GM23338 (cell line): ENCODE data around the gene PHAF1. TPM values are rescaled to one million over a fixed set of nuclear protein-coding genes. Genes with fewer than 3 reads are reported as not detected.

Source experiments
- ATAC-seq: fragments of 200-7000 bp; cut with Tn5 transposase; 3 replicates; pipeline ENCODE4 v1.9.1; 2020
- DNase-seq: peaks from one replicate; pipeline ENCODE4 v3.0.0-alpha.2; 2015; ENCODE audit warnings: low spot score
- H2AFZ ChIP-seq: fragments of 200-600 bp; sonication (generic); 2 replicates; pipeline ENCODE4 v1.8.0; 2016; ENCODE audit warnings: antibody characterized with exemption, mild to moderate bottlenecking, moderate library complexity
- H3F3A ChIP-seq: fragments of 200-600 bp; sonication (generic); replicated peaks from 2 replicates; pipeline ENCODE4 v1.8.0; 2017; ENCODE audit warnings: antibody characterized with exemption, mixed run types, low read depth
- H3K27ac ChIP-seq: fragments of 200-600 bp; sonication (generic); 2 replicates; pipeline ENCODE4 v1.6.1; 2016; ENCODE audit warnings: low read depth
- H3K27me3 ChIP-seq: fragments of 200-600 bp; sonication (generic); 2 replicates; pipeline ENCODE4 v1.8.0; 2016; ENCODE audit warnings: mild to moderate bottlenecking, mixed run types, moderate library complexity; ENCODE audit not compliant: insufficient read depth
- H3K36me3 ChIP-seq: fragments of 200-600 bp; sonication (generic); 2 replicates; pipeline ENCODE4 v1.8.0; 2016; ENCODE audit warnings: mild to moderate bottlenecking; ENCODE audit not compliant: insufficient read depth
- H3K4me1 ChIP-seq: fragments of 200-600 bp; sonication (generic); 2 replicates; pipeline ENCODE4 v1.8.0; 2016; ENCODE audit warnings: mild to moderate bottlenecking, moderate library complexity; ENCODE audit not compliant: insufficient read depth
- H3K4me2 ChIP-seq: fragments of 200-600 bp; sonication (generic); 2 replicates; pipeline ENCODE4 v1.7.1; 2017; ENCODE audit warnings: mixed run types
- H3K4me3 ChIP-seq: fragments of 200-600 bp; sonication (generic); 2 replicates; pipeline ENCODE4 v1.6.1; 2016; ENCODE audit warnings: mixed run types
- H3K79me2 ChIP-seq: fragments of 200-600 bp; sonication (generic); replicated peaks from 2 replicates; pipeline ENCODE4 v1.8.0; 2017; ENCODE audit warnings: mild to moderate bottlenecking; ENCODE audit not compliant: insufficient read depth
- H3K9me2 ChIP-seq: fragments of 200-600 bp; sonication (generic); 2 replicates; pipeline ENCODE4 v1.8.0; 2017; ENCODE audit not compliant: insufficient read depth
- H4K20me1 ChIP-seq: fragments of 200-600 bp; sonication (generic); replicated peaks from 2 replicates; pipeline ENCODE4 v1.8.0; 2017; ENCODE audit warnings: mild to moderate bottlenecking; ENCODE audit not compliant: insufficient read depth
- H3K27ac Mint-ChIP-seq: 2 replicates; pipeline ENCODE4 v1.8.0; 2020; ENCODE audit warnings: inconsistent platforms, mild to moderate bottlenecking, moderate library complexity, mixed read lengths
- H3K27me3 Mint-ChIP-seq: 3 replicates; pipeline ENCODE4 v1.8.0; 2022; ENCODE audit warnings: low read depth, mild to moderate bottlenecking, moderate library complexity, mixed read lengths, inconsistent platforms; ENCODE audit not compliant: insufficient read depth, poor library complexity
- H3K36me3 Mint-ChIP-seq: 3 replicates; pipeline ENCODE4 v1.8.0; 2021; ENCODE audit warnings: low read depth, mild to moderate bottlenecking, inconsistent platforms, moderate library complexity, mixed read lengths
- H3K4me1 Mint-ChIP-seq: 3 replicates; pipeline ENCODE4 v1.8.0; 2020; ENCODE audit warnings: mild to moderate bottlenecking, inconsistent platforms, mixed read lengths
- H3K4me3 Mint-ChIP-seq: 3 replicates; pipeline ENCODE4 v1.8.0; 2021; ENCODE audit warnings: moderate library complexity, mild to moderate bottlenecking, inconsistent platforms, mixed read lengths
- H3K9me3 Mint-ChIP-seq: 3 replicates; pipeline ENCODE4 v1.8.0; 2020; ENCODE audit warnings: moderate library complexity, mild to moderate bottlenecking, inconsistent platforms, mixed read lengths
- CREB1 ChIP-seq: fragments of 250-450 bp; sonication (Bioruptor Pico); IDR thresholded peaks from 2 replicates; pipeline ENCODE4 v1.5.0; 2020; ENCODE audit warnings: low read depth, mild to moderate bottlenecking, moderate library complexity
- CTCF ChIP-seq, 2 experiments: fragments of 200-600 bp in 1 of 2; sonication (generic) in 1 of 2; conservative IDR thresholded peaks; 2 replicates each; pipeline versions ENCODE4 v1.5.1 to v1.6.1; 2016 to 2017; ENCODE audit warnings: antibody characterized with exemption in 2 of 2, low read depth in 2 of 2, mild to moderate bottlenecking in 2 of 2, moderate library complexity in 1 of 2
- ETS1 ChIP-seq: IDR thresholded peaks from 2 replicates; pipeline ENCODE4 v1.6.1; 2016; ENCODE audit warnings: antibody characterized with exemption
- EZH2 ChIP-seq: fragments of 200-600 bp; sonication (generic); IDR thresholded peaks from one replicate; pipeline ENCODE4 v1.8.0; 2017; ENCODE audit warnings: antibody characterized with exemption, mild to moderate bottlenecking, low read depth; ENCODE audit not compliant: unreplicated experiment
- JUNB ChIP-seq: IDR thresholded peaks from one replicate; pipeline ENCODE4 v1.6.1; 2016; ENCODE audit warnings: antibody characterized with exemption; ENCODE audit not compliant: unreplicated experiment
- NANOG ChIP-seq: IDR thresholded peaks from 2 replicates; pipeline ENCODE4 v1.6.1; 2016; ENCODE audit warnings: antibody characterized with exemption, borderline replicate concordance
- POLR2AphosphoS5 ChIP-seq: IDR thresholded peaks from 2 replicates; pipeline ENCODE4 v1.6.1; 2016; ENCODE audit warnings: antibody characterized with exemption, low read depth
- STAT1 ChIP-seq: IDR thresholded peaks from one replicate; pipeline ENCODE4 v1.6.1; 2016; ENCODE audit warnings: antibody characterized with exemption; ENCODE audit not compliant: unreplicated experiment
- ZNF114 ChIP-seq: fragments of 250-450 bp; sonication (Bioruptor Pico); IDR thresholded peaks from 2 replicates; pipeline ENCODE4 v1.5.0; 2020; ENCODE audit warnings: mild to moderate bottlenecking, moderate library complexity
- ZNF331 ChIP-seq: fragments of 250-450 bp; sonication (Bioruptor Pico); IDR thresholded peaks from 2 replicates; pipeline ENCODE4 v1.5.0; 2020; ENCODE audit warnings: low read depth, mild to moderate bottlenecking, moderate library complexity
- polyA plus RNA-seq: library from polyadenylated mRNA; unstranded; fragments of >200 nt; fragmentation: Nextera tagmentation; extraction: Ambion mirVana; gene quantifications from 2 replicates; pipeline ENCODE4 v1.2.1, GENCODE V29; 2016
- total RNA-seq: library from RNA; depleted of rRNA; stranded (reverse); fragments of >200 nt; shearing (Covaris generic); gene quantifications from 2 replicates; pipeline ENCODE4 v1.2.3, GENCODE V29; 2014
- TF ChIP-seq, protein P1 (sequence below): fragments of 250-450 bp; sonication (Bioruptor Pico); IDR thresholded peaks from 2 replicates; pipeline ENCODE4 v1.5.0; 2020; ENCODE audit warnings: mild to moderate bottlenecking, moderate library complexity
- TF ChIP-seq, protein P2 (sequence below): IDR thresholded peaks from one replicate; pipeline ENCODE4 v1.6.1; 2018; ENCODE audit warnings: antibody characterized with exemption; ENCODE audit not compliant: unreplicated experiment

The PHAF1 gene
- total and polyA plus RNA-seq, 2 experiments from 2014 or later: 14.7 to 35.9 TPM

- H3K9me2 ChIP-seq: no peaks in the 10 kb centered on the region
- no peaks in the 10 kb centered on the region; the same call in 1 of the 2 replicates for H3K79me2 ChIP-seq
- no peak overlapping the region for H3K4me2 ChIP-seq
- ATAC-seq (no peak), DNase-seq (no peak)
- Mint-ChIP-seq H3K4me3 (no peak overlapping the region), H3K27me3 (peaks cover 2% of the 10 kb centered on the region), H3K4me1 (no peaks in the 10 kb centered on the region), H3K27ac (no peak overlapping the region), H3K36me3 (peaks cover 20% of the 10 kb centered on the region), H3K9me3 (no peaks in the 10 kb centered on the region)
- no peak overlapping the region for H3K27ac ChIP-seq
- no peaks in the 10 kb centered on the region for H3K4me1 ChIP-seq
- no peak overlapping the region for H2AFZ ChIP-seq
- H3K27me3 ChIP-seq: no peaks in the 10 kb centered on the region
- H3K4me3 ChIP-seq: no peak overlapping the region
- no peak for TF ChIP-seq ZNF114 (CRISPR knock-in tag)
- no peak for TF ChIP-seq CTCF (conservative IDR thresholded peaks at IDR 0.05; ENCODE audit: low read depth in 2 of 2)
- no peak for TF ChIP-seq ZNF331 (CRISPR knock-in tag)
- no peak for TF ChIP-seq NANOG
- TF ChIP-seq, protein P1, sequence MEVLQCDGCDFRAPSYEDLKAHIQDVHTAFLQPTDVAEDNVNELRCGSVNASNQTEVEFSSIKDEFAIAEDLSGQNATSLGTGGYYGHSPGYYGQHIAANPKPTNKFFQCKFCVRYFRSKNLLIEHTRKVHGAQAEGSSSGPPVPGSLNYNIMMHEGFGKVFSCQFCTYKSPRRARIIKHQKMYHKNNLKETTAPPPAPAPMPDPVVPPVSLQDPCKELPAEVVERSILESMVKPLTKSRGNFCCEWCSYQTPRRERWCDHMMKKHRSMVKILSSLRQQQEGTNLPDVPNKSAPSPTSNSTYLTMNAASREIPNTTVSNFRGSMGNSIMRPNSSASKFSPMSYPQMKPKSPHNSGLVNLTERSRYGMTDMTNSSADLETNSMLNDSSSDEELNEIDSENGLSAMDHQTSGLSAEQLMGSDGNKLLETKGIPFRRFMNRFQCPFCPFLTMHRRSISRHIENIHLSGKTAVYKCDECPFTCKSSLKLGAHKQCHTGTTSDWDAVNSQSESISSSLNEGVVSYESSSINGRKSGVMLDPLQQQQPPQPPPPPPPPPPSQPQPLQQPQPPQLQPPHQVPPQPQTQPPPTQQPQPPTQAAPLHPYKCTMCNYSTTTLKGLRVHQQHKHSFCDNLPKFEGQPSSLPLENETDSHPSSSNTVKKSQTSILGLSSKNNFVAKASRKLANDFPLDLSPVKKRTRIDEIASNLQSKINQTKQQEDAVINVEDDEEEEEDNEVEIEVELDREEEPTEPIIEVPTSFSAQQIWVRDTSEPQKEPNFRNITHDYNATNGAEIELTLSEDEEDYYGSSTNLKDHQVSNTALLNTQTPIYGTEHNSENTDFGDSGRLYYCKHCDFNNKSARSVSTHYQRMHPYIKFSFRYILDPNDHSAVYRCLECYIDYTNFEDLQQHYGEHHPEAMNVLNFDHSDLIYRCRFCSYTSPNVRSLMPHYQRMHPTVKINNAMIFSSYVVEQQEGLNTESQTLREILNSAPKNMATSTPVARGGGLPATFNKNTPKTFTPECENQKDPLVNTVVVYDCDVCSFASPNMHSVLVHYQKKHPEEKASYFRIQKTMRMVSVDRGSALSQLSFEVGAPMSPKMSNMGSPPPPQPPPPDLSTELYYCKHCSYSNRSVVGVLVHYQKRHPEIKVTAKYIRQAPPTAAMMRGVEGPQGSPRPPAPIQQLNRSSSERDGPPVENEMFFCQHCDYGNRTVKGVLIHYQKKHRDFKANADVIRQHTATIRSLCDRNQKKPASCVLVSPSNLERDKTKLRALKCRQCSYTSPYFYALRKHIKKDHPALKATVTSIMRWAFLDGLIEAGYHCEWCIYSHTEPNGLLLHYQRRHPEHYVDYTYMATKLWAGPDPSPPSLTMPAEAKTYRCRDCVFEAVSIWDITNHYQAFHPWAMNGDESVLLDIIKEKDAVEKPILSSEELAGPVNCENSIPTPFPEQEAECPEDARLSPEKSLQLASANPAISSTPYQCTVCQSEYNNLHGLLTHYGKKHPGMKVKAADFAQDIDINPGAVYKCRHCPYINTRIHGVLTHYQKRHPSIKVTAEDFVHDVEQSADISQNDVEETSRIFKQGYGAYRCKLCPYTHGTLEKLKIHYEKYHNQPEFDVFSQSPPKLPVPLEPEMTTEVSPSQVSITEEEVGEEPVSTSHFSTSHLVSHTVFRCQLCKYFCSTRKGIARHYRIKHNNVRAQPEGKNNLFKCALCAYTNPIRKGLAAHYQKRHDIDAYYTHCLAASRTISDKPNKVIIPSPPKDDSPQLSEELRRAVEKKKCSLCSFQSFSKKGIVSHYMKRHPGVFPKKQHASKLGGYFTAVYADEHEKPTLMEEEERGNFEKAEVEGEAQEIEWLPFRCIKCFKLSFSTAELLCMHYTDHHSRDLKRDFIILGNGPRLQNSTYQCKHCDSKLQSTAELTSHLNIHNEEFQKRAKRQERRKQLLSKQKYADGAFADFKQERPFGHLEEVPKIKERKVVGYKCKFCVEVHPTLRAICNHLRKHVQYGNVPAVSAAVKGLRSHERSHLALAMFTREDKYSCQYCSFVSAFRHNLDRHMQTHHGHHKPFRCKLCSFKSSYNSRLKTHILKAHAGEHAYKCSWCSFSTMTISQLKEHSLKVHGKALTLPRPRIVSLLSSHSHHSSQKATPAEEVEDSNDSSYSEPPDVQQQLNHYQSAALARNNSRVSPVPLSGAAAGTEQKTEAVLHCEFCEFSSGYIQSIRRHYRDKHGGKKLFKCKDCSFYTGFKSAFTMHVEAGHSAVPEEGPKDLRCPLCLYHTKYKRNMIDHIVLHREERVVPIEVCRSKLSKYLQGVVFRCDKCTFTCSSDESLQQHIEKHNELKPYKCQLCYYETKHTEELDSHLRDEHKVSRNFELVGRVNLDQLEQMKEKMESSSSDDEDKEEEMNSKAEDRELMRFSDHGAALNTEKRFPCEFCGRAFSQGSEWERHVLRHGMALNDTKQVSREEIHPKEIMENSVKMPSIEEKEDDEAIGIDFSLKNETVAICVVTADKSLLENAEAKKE (CRISPR knock-in tag): no peak
- TF ChIP-seq, protein P2, sequence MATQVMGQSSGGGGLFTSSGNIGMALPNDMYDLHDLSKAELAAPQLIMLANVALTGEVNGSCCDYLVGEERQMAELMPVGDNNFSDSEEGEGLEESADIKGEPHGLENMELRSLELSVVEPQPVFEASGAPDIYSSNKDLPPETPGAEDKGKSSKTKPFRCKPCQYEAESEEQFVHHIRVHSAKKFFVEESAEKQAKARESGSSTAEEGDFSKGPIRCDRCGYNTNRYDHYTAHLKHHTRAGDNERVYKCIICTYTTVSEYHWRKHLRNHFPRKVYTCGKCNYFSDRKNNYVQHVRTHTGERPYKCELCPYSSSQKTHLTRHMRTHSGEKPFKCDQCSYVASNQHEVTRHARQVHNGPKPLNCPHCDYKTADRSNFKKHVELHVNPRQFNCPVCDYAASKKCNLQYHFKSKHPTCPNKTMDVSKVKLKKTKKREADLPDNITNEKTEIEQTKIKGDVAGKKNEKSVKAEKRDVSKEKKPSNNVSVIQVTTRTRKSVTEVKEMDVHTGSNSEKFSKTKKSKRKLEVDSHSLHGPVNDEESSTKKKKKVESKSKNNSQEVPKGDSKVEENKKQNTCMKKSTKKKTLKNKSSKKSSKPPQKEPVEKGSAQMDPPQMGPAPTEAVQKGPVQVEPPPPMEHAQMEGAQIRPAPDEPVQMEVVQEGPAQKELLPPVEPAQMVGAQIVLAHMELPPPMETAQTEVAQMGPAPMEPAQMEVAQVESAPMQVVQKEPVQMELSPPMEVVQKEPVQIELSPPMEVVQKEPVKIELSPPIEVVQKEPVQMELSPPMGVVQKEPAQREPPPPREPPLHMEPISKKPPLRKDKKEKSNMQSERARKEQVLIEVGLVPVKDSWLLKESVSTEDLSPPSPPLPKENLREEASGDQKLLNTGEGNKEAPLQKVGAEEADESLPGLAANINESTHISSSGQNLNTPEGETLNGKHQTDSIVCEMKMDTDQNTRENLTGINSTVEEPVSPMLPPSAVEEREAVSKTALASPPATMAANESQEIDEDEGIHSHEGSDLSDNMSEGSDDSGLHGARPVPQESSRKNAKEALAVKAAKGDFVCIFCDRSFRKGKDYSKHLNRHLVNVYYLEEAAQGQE: no peak
- TF ChIP-seq STAT1: no peak
- TF ChIP-seq ETS1: no peak
- no peak for TF ChIP-seq CREB1 (CRISPR knock-in tag)
- no peak for TF ChIP-seq POLR2AphosphoS5
- no peak for TF ChIP-seq EZH2
- no peak for TF ChIP-seq JUNB
- H3K36me3 ChIP-seq: no peaks in the 10 kb centered on the region
- H3F3A ChIP-seq: no peaks in the 10 kb centered on the region
- H4K20me1 ChIP-seq: peaks cover 11% of the 10 kb centered on the region
Measured at GRCh38 chr16:67068212-67068753, 41.5 kb upstream of the PHAF1 start.
